Epithelial cell of esophagus (primary cell): ENCODE data around the gene AUTS2.

ENCODE experiments used
- DNase-seq: peaks from one replicate; pipeline ENCODE4 v3.0.0; 2010; ENCODE audit warnings: low read depth
- H3K4me3 ChIP-seq: 2 replicates; pipeline ENCODE4 v1.5.1; 2011; ENCODE audit warnings: mild to moderate bottlenecking, low read length, control low read depth
- CTCF ChIP-seq: IDR thresholded peaks from 2 replicates; pipeline ENCODE4 v1.5.1; 2011; ENCODE audit warnings: low read depth, mild to moderate bottlenecking, low read length, control low read depth, inconsistent platforms; ENCODE audit not compliant: insufficient read depth; ENCODE audit errors: missing control alignments

The AUTS2 gene

GRCh38 chr7:69832356-69832755, 234.1 kb downstream of the AUTS2 start:
- DNase-seq: no peak
- no peak overlapping the region for H3K4me3 ChIP-seq
- no peak for TF ChIP-seq CTCF

- TF ChIP-seq CTCF: no peak
- DNase-seq: no peak
- H3K4me3 ChIP-seq: no peak overlapping the region
Measured at GRCh38 chr7:69833964-69834363, 235.7 kb downstream of the AUTS2 start.

- H3K4me3 ChIP-seq: no peak overlapping the region
- no peak for TF ChIP-seq CTCF
- no peak for DNase-seq
Measured at GRCh38 chr7:69836702-69837101, 238.4 kb downstream of the AUTS2 start.

GRCh38 chr7:69837387-69838068, 239.3 kb downstream of the AUTS2 start:
- H3K4me3 ChIP-seq: no peak overlapping the region
- no peak for DNase-seq
- no peak for TF ChIP-seq CTCF

- DNase-seq: no peak
- H3K4me3 ChIP-seq: no peak overlapping the region
- no peak for TF ChIP-seq CTCF
Measured at GRCh38 chr7:69839782-69840181, 241.5 kb downstream of the AUTS2 start.

GRCh38 chr7:69840248-69840647, 242.0 kb downstream of the AUTS2 start:
- no peak overlapping the region for H3K4me3 ChIP-seq
- no peak for TF ChIP-seq CTCF
- DNase-seq: no peak

GRCh38 chr7:69843653-69844052, 245.4 kb downstream of the AUTS2 start:
- no peak overlapping the region for H3K4me3 ChIP-seq
- DNase-seq: no peak
- no peak for TF ChIP-seq CTCF
